ENCODE results near the gene LRRFIP1.

LRRFIP1 gene

DNA sequence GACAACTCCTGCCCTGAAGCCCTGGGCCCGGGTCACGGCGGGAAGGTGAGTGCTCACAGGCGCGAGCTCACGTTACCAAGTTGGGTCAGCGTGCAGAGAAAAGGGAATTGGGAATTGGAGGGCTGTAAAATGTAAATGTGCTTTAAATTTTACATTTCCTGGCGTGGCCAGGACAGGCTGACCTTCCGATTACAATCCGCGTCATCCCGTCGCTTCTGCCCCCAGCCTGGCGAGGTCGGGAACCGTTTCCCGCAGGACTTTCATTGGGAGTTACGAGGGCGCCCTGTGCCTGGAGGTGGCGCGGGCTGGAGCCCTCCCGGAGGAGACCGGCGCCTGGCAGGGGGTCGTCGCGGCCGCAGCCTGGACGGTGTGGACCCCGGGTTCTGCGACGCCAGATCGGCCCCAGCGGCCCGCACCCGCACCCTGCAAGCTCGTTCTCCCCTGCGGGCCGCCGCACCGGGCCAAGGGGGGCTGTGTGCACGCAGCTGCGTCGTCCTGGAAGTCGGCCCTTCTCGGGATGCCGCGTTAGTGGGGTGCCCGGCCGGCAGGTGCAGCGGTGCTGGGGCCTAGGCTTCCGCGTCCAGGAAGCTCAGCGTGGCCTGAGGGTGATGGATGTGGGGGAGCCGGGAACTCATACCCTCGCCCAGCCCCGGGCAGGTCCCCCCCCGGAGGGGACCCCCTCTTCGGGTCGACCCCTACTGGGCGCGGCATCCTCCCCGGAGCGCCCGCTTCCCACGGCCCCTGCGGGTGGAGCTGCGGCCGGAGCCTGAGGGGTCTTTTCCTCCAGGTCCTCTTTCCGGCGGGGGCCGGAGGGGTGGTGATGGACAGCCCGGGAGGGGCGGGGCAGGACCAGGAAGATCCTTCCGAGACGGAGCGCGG lies 63.9 kb downstream of the LRRFIP1 start:
- peak; percentile 69 for DNase-seq

DNA sequence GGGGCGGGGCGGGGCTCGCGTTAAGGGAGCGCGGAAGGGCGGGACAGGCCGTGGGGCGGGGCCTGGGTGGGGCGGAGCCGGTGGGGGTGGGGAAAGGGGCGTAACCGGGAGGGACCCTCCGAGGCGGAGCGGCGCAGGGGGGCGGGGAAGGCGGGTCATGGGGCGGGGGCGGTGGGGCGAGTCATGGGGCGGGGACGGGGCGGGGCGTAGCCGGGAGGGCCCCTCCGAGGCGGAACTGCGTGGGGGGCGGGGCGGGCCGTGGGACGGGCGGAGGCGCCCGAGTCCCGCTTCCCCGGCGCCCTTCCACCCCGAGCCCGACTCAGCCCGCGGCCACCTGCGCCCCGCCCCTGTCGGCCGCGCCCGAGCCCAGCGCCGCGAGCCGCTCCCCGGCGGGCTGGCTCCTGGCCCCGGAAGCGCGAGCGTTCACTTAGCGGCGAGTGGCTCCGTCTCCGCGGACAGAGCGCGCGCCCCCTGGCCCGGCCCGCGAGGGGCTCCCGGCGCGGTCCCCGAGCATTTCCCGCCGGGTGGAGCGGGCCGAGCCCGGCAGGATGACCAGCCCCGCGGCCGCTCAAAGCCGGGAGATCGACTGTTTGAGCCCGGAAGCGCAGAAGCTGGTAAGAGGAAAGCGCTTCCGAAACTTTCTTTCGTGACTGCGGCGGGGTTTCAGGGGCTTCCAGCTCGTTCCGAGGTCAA lies 64.7 kb downstream of the LRRFIP1 start:
- peak; percentile 97 for DNase-seq

DNA sequence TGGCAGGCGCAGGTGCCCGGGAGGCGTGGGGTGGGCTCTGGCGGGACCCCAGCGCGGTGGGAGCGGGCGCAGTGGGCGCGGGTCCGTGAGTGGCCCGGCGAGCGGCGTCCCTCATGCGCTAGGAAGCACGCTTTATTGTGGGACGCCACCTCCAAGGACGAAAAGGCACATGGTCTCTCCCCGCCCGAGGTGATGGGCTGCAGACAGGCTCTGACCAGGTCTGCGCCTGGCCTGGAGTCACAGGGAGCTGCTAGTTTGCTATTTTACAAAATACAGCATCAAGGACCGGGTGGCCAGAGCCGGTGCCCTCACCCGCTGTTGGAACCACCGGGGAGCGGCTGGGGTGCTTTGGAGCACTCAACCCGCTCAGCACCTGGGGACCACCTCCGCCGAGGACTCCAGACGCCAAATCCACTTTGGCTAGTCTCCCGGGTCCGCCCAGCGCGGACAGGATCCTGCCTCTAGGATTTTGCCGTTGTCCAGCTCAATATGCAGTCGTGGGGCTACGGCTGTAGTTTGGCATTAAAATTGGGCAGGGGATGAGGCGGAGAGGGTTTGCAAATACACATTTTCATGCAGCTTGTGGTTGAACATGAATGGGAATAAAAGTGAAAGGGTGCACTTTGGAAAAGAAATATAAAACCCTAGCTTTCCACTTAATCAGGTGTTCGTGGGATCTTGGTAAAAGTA lies 65.4 kb downstream of the LRRFIP1 start:
- DNase-seq: peak; percentile 64

DNA sequence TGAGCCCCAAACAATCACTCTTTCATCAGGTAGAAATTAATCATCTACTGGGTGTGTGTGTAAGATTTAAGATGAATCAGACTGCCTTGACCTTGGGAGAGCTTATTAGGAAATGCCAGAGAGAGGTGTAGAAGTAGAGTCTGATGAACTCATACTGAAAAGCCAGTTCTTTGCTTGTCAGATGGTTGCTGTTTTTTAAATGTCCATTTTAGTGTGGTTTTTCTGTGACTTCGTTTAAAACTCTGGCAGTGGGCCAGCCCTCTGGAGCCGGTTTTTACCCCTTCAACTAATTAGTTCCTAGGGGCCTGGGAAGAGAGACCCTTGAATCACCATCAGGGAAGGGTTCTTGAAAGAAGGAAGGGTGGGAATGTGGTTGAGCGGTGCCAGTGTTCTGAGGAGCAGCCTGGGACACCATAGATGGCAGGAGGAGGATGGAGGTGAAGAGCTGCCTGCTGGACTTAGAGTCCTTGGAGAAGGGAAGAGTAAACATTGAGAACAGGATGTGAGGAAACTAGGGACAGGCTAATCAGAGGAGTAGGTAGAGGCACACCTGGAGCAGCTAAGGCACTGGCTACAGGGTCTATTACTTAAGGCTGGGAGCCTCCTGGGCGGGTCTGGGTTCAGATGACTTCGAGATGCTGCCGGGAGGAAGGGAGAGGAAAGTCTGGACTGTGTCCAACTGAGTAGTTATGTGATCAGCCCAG lies 66.1 kb downstream of the LRRFIP1 start:
- peak; percentile 74 for DNase-seq

DNA sequence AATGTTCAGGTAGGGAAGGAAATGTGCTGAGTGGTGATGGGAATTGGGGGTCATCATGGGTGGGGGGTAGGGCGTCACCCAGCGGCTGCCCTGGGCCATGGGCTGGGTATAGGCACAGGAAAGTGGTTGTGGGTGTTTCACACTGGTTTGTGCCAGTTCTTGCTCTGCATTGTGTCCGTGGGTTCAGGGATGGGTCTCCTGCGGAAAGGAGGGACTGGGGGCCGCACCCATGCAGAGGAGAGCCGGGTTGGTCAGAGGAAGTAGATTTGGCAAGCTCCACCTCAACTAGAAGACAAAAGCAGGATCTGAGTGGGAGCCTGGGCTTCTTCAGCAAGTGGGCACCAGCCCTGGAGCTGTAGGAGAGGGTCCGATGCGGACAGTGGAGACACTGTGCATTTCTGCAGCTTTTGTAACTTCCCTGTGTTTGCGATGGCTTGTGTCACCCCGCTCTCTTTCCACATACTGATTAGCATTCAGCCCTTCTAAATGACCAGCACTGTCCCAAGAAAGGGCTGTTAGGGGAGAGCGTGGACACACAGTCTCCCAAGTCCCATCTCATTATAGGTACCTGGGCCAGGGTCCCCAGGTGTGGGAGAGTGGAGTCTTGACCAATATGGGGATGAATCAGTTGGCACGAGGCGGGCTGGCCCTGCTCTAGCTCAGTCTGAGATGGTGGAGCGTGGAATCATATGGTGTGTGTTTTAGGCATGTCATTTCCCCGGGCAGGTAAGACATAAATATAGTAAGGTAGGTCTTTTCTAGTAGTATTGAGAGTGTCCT lies 67.2 kb downstream of the LRRFIP1 start:
- DNase-seq: no peak

DNA sequence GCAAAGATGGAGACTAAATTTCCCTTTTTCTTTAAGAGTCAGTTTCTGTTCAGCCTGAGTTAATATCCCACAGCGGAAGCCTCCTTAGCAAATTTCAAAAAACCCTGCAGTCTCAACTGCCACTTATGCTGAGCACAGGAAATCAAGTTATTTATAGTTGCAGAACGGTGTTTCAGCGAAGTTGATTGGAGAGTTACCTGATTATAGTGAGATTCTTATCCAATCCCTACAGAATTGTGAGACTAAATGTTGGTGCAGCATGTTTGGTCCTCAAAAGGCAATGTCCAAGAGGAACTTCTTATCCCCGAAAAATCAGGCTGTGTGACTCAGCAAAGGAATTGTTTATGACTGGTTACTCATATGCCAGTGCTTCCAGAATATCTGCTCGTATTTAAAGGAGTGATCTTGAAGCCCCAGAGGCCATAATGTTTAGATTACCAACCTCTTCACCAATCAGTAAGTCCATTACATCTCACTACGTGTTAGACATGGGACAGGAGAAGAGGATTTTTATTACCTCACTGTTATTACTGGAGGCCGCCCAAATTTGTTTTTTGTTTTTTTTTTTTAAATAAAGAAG lies 67.9 kb downstream of the LRRFIP1 start:
- DNase-seq: peak; percentile 57

DNA sequence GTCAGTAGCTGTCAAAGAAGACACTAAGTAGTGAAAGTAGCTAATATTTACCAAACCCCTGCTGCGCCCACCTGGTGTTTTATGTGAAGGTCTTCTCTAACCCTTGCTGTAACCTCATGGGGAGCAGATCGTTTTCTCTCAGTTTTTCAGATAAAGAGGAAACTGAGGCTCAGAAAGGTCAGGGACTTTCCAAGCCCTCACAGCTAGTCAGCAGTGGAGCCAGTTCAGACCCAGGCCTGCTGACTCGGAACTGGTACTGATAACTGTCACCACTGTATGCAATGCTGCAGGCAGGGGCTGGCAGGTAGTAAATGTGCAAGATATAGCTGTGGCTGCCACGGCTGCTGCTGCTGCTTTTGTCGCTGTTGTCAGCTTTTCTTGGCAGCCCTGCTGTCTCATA lies 69.1 kb downstream of the LRRFIP1 start:
- DNase-seq: peak; percentile 70

DNA sequence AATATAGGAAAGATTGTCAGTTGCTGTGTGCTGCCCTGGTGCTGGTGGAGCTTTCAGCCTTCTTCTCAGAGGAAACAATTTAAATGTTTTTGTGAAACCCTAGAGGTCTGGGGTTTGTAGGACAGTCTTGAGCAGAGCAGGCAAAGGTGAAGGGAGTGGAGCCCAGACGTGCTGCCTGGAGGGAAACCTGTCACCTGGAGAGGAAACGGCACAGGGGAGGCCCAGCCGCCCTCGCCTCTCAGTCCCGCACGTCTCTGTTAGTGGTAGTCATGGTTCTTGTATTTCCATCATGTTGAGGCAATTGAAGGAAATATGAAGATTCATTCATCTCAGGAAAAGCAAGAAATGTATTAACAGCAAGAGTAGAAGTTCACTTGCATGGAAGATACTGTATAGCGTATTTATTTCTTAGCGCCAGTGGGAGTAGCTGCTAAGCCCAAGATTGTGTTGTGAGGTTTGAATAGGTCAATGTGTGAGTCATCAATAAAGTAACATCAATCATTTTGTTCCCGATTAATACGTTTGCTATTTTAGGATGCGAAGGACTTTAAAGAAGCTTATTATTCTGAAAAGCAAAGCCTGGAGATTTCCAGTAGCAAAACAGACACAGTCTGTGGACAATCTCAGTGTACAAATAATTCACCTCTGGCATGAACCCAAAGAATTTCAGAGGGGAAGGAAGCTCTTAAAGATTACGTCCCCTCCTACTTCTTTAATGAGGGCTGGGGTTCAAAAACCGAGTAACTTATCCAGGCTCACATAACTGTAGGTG lies 70.4 kb downstream of the LRRFIP1 start:
- peak; percentile 44 for DNase-seq

DNA sequence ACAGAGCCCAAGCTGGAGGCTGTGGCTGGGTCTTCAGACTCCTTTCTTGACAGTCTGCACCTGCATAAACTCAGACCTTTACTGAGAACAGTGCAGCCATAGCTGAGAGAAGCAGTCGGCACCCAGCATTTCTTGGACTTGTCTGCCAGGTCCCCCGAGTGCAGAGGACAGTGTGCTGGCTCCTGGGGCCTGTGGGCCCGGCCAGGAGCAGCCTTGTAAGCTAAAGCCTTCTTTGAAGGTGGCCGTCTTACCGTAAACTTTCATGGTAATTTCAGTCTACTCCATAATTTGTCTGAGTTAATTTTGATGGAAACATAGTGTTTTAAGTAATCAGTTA lies 70.9 kb downstream of the LRRFIP1 start:
- no peak for DNase-seq

DNA sequence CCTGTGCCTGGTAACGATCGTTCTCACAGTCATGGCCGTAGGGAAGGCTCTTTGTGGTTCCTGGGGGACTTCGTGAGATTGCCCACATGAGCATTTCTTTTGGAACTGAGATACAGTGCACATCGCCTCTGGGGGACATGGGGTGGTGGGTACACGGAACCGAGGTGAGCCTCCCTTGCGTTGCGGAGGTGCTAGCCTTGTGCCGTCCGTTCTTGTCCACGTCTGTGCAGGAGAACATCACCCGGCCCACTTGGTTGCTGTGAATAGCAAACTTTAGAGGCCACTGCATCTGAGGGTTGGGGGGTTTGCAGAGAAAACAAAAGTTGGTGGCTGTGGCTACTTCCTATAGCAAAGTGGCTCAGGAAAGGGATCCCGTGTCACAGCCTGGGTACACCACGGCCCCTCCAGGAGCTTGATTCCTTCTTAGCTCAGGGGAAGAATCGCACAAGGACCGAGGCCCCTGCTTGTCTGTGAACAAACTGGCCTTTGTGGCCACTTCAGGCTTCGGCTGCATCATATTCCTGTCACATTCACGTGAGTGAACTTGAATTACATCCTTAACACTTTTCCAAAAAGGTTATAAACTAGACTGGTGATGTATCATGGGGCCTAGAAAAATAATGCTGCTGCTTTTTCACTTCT lies 72.6 kb downstream of the LRRFIP1 start:
- peak; percentile 17 for DNase-seq

DNA sequence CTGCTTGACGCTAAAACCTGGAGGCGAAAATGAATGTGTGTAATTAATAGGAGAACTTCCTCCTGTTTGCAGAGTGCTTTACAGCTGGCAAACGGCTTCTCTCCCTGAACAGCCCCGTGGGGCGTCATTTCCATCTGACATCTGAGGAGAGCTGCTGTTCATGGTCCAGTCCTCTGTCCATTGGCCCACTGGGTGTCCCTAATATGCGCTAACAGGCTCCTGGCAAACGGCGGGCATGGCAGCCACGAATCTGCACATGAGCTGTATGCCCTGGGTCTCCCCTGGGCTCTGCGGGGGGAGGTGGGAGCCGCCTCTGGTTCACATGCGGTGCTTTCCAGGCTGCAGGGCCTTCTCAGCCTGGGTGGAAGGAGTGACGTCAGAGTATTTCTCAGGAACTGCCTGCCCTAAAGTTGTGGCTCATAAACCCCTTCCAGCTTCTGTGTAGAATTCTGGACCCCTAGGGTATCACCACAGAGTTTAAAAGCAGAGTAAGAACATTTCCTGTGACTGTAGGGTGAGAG lies 73.2 kb downstream of the LRRFIP1 start:
- DNase-seq: peak; percentile 96

DNA sequence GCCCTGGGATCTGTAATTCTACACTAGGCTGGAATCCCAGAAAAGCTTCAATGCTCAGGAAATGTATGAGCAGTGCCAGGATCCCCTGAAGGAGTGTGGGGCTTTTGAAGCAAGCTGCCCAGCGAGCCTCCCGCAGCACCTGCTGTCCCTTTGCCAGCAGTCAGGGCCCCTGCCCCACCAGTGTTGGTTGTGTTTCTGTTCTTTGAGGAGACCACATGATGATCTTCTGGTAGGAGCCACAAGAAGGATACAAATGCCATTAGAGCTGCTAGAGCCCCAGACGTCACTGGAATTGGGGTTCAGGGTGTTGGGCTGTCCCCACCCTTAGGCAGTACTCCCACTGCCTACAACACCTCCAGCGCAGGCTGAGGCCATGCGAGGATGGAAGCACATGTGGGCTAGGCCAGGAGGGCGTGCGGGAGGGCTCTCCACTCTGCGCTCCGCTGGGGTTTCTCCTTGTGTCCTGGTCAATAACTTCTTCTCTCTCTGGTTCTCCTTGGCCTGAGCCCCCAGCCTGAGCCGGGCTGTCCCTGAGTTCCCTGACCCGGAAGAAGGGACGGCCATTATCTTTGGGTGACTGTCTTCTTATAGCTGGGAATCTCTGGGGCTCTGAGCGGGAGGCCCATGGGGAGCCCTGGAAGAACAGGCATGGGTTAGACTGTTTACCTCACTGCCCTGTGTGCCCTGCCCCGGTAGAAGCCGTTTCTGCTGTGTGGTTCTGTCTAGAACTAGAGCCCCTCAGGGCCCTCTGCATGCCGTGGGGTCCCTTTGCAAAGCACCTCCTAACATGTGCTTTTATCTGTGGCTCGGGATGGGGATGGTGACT lies 73.9 kb downstream of the LRRFIP1 start:
- no peak for DNase-seq

DNA sequence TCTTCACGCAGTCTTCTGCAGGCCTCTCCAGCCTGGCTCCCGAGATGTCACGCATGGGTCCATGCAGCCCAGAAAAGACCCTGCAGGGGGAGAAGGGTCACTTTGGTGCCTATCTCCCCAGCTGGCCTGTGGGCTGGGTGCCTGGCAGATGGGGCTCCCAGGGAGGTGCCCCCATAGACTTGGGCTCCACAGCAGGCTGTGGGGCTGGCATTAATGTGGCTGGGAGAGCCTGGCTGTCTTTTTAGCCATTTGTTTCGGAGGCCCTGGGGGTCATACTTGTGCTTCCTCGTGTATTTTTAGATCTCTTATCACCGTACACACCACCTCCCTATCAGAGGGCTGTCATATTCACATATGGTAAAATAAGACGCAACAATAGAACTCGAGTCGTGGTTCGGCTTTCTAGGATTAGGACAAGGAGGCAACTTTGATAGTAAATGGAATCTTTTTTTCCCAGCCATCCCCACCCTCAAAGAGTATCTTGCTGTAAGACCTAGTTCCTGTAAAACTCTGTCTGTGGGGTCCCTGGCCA lies 74.5 kb downstream of the LRRFIP1 start:
- no peak for DNase-seq

DNA sequence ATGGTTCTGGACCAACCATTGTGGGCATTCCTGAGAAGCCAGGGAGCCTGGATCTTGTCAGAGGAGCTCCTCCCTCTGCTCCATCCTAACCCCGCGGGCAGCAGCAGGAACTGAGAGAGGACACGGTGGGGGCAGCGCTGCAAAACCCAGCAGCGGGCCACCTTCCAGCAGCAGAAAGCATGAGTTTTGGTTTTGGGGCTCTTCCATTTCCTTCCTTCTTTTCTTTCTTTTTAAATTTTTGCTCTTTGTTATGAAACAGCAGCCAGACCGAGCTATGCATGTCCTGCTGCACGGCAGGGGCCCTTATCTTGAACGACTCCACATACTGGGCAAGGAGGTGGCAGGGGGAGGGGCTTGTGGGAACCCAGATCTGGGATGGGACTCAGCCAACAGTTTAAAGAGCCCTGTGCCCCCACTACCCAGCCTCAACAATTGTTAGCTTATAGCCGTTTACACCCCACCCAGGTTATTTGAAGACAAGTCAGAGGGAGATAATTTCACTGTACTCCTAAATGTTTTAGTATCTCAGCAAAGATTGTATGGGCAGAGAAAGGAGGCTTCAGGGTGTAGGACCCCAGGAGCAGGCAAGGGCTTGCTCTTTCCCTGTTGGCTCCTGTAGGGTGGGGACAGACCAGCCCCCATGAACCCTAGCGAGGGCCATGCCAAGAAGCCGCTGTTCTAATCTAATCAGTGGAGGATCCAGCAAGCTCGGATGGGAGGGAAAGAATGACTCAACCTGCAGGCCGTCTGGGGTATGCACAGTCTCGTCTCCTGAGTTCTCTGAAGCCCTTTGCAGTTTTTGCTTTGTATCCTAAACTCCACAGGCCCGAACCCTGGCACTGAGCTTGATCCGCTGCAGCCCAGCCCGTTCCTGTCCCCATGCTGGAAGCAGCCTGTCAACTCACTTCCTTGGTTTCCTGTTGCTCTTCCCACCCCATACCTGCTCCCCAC lies 75.3 kb downstream of the LRRFIP1 start:
- peak; percentile 21 for DNase-seq

DNA sequence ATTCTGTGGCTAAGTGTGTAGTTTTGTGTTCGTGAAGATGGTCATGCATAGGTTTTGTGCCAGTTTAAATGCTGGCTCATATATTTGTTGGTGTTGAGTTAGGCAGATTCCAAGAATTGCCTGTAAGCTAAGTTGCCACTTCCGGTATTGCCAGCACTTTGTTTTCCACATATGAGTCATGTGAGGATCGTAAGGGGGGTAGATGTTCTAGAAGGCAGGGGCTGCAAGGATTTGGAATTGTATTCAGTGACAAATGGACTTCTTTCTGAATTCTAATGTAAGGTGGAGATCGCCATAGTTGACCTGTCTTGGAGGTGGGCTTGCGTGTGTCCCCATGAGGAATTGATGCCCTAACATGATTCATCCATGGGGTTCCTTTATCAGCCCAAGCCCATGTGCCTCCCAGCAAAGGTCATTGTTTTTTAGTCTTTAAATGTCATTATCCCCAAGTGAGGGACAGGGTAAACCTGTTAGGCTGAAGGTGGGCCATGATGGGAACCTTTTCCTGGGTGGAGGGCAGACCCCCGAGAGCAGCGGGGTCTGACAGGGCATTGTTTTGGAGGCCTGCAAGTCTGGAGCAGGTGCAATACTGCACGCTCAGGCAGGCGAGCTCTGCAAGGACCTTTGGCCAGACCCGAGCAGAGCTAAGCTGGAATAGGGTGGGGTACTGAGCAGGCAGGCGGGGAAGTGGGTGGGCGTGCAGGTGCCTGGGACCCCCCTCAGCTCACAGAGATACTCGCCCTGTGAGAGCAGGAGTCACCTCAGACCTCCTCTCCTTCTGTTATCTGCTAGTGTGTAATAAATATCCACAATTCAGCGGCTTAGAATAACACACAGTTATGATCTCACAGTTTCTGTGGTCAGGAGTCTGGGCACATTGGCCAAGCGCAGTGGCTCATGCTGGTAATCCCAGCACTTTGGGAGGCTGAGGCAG lies 77.4 kb downstream of the LRRFIP1 start:
- DNase-seq: no peak

DNA sequence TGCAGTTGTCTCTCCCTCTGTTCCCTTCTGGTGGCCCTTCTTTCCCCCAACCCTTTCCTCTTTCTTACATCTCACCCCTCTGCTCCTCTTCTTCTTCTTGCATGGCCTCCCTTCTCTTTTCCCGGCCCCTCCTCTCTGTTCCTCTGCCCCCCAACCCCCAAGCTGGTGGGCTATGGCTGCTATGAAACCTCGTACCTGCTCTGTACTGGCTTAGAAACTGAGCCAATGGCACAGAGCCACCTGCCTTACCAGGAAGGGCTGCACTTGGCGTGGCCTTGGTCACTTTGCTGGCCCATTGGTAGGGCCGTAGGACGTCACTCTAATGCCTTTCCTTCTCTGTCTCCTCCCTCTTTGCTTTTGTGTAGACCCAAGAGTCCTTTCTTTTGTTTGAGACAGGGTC lies 78.9 kb downstream of the LRRFIP1 start:
- DNase-seq: no peak

DNA sequence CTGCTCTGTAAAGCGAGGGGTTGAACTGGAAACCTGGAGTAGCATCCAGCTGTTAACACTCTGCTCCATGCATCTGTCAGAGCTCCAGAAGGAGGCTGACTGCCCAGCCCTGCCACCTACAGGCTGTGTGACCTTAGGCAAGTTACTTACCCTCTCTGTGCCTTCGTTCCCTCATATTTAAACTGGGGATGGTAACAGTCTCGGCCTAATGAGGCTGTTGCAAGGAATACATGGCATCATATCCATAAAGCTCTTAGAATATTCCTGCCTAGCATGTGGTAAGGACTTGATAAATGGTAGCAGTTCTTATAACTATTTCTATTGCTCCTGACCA lies 80.6 kb downstream of the LRRFIP1 start:
- no peak for DNase-seq

Measured in NCI-H69 (cell line).